ENCODE measurements around the gene PEX16.

The PEX16 gene

GRCh38 chr11:45917623-45918330, at the start of gene PEX16:
PEX16 (minus strand) TSS chr11:45917877; CDS start chr11:45917811, 66 bp downstream.
- peak; percentile 99 for DNase-seq

- peak; percentile 68 to 80 (median 73) for DNase-seq
Observed at GRCh38 chr11:45964911-45965389, 47.3 kb upstream of the PEX16 start.

GRCh38 chr11:45961751-45962240, 44.1 kb upstream of the PEX16 start:
- DNase-seq, result no peak

- DNase-seq, result peak in 1 of 3 donors; percentile 17
Observed at GRCh38 chr11:45960387-45961095, 42.9 kb upstream of the PEX16 start.

- no peak for DNase-seq
Observed at GRCh38 chr11:45959851-45960250, 42.2 kb upstream of the PEX16 start.

- DNase-seq, result no peak
Observed at GRCh38 chr11:45949992-45950407, 32.3 kb upstream of the PEX16 start.

GRCh38 chr11:45948356-45948755, 30.7 kb upstream of the PEX16 start:
- no peak for DNase-seq

GRCh38 chr11:45947885-45948284, 30.2 kb upstream of the PEX16 start:
- DNase-seq, result no peak

GRCh38 chr11:45945397-45945999, 27.8 kb upstream of the PEX16 start:
- DNase-seq, result no peak

GRCh38 chr11:45942381-45942780, 24.7 kb upstream of the PEX16 start:
- no peak for DNase-seq

- DNase-seq, result no peak
Observed at GRCh38 chr11:45941285-45941684, 23.6 kb upstream of the PEX16 start.

GRCh38 chr11:45939836-45940235, 22.2 kb upstream of the PEX16 start:
- DNase-seq, result no peak

GRCh38 chr11:45937916-45938315, 20.2 kb upstream of the PEX16 start:
- DNase-seq, result no peak

GRCh38 chr11:45936511-45937054, 18.9 kb upstream of the PEX16 start:
- no peak for DNase-seq

- DNase-seq, result no peak
Observed at GRCh38 chr11:45935349-45936064, 17.8 kb upstream of the PEX16 start.

GRCh38 chr11:45934580-45935318, 17.1 kb upstream of the PEX16 start:
- DNase-seq, result no peak

GRCh38 chr11:45933846-45934579, 16.3 kb upstream of the PEX16 start:
- no peak for DNase-seq

- peak; percentile 48 to 60 (median 57) for DNase-seq
Observed at GRCh38 chr11:45933131-45933831, 15.6 kb upstream of the PEX16 start.

- no peak for DNase-seq
Observed at GRCh38 chr11:45932217-45932616, 14.5 kb upstream of the PEX16 start.

- no peak for DNase-seq
Observed at GRCh38 chr11:45931739-45932138, 14.1 kb upstream of the PEX16 start.
